GM12878 (cell line): ENCODE data around the gene CLCNKB. TPM values are rescaled to one million over a fixed set of nuclear protein-coding genes. Genes with fewer than 3 reads are reported as not detected.

Experiments used
- ATAC-seq: fragments of 200-7000 bp; cut with Tn5 transposase; 3 replicates; pipeline ENCODE4 v1.9.1; 2020; ENCODE audit warnings: mild to moderate bottlenecking, moderate library complexity
- BruUV-seq: library from RNA; stranded (reverse); fragments of 400-500 nt; replicated peaks from 2 replicates; lab custom pipeline; 2021; lab: Mats Ljungman, UMichigan
- CTCF ChIA-PET: fragments of 300-600 bp; sonication (Branson Sonifier 250); formaldehyde crosslinking; extraction: SDS; loops from one replicate; lab custom pipeline; 2021; ENCODE audit warnings: inconsistent platforms; lab: Yijun Ruan, JAX
- POLR2A ChIA-PET: fragments of 350-600 bp; formaldehyde crosslinking; extraction: SDS; loops from one replicate; lab custom pipeline; 2021; ENCODE audit warnings: inconsistent platforms; lab: Charles Lee
- RAD21 ChIA-PET: fragments of 300-600 bp; sonication (Branson Sonifier 250); formaldehyde crosslinking; loops from one replicate; lab custom pipeline; 2023; ENCODE audit warnings: antibody characterized with exemption; ENCODE audit not compliant: unreplicated experiment; lab: Charles Lee
- SMC1A ChIA-PET: fragments of 300-600 bp; sonication (Branson Sonifier 250); formaldehyde crosslinking; loops from one replicate; lab custom pipeline; 2023; ENCODE audit not compliant: unreplicated experiment, uncharacterized antibody; lab: Charles Lee
- DNase-seq: peaks from one replicate; pipeline ENCODE4 v3.0.0-alpha.2; 2011; ENCODE audit warnings: low read depth, low spot score
- FAIRE-seq: peaks from 3 replicates; lab custom pipeline; 2011; peaks lifted over from hg19 to GRCh38; lab: Jason Lieb, UNC
- H2AFZ ChIP-seq: 2 replicates; pipeline ENCODE4 v1.6.0; 2011; ENCODE audit warnings: low read depth, low read length, control low read depth; ENCODE audit not compliant: control insufficient read depth
- H3K27ac ChIP-seq: 2 replicates; pipeline ENCODE4 v1.5.1; 2011; ENCODE audit warnings: control low read depth; ENCODE audit not compliant: control insufficient read depth, insufficient read depth
- H3K27me3 ChIP-seq, 2 experiments: replicated peaks in 1 of 2; 2 replicates each; pipeline versions ENCODE4 v1.6.0 to v1.6.1; 2011; ENCODE audit warnings: low read length in 1 of 2; ENCODE audit not compliant: control insufficient read depth in 2 of 2, insufficient read depth in 2 of 2
- H3K36me3 ChIP-seq, 2 experiments: 2 replicates each; pipeline ENCODE4 v1.5.1; 2011; ENCODE audit warnings: low read length in 1 of 2; ENCODE audit not compliant: control insufficient read depth in 2 of 2, insufficient read depth in 2 of 2
- H3K4me1 ChIP-seq: 2 replicates; pipeline ENCODE4 v1.6.1; 2011; ENCODE audit warnings: mild to moderate bottlenecking, low read length, moderate library complexity, mixed read lengths; ENCODE audit not compliant: control insufficient read depth, insufficient read depth
- H3K4me2 ChIP-seq: 2 replicates; pipeline ENCODE4 v1.6.0; 2011; ENCODE audit warnings: control low read depth; ENCODE audit not compliant: control insufficient read depth, insufficient read depth
- H3K4me3 ChIP-seq: fragments of 200-600 bp; sonication (generic); 2 replicates; pipeline ENCODE4 v1.5.1; 2016
- H3K79me2 ChIP-seq: 2 replicates; pipeline ENCODE4 v1.6.0; 2011; ENCODE audit warnings: low read length; ENCODE audit not compliant: control insufficient read depth, insufficient read depth
- H3K9ac ChIP-seq: 2 replicates; pipeline ENCODE4 v1.8.0; 2011; ENCODE audit warnings: low read length, control low read depth, mixed read lengths; ENCODE audit not compliant: control insufficient read depth, insufficient read depth
- H3K9me3 ChIP-seq: replicated peaks from 3 replicates; pipeline ENCODE4 v1.5.1; 2011; ENCODE audit warnings: mild to moderate bottlenecking, low read length; ENCODE audit not compliant: control insufficient read depth, insufficient read depth
- H4K20me1 ChIP-seq: 2 replicates; pipeline ENCODE4 v1.6.0; 2011; ENCODE audit not compliant: control insufficient read depth, insufficient read depth
- ETV6 ChIP-seq, 2 experiments: fragments of 450-650 bp in 1 of 2; IDR thresholded peaks in 1 of 2; conservative IDR thresholded peaks in 1 of 2; 2 replicates each; pipeline ENCODE4 v1.6.1; 2014; ENCODE audit warnings: antibody characterized with exemption in 1 of 2, borderline replicate concordance in 1 of 2, low read depth in 1 of 2, mild to moderate bottlenecking in 1 of 2, moderate library complexity in 1 of 2
- FOXK2 ChIP-seq: fragments of 450-650 bp; IDR thresholded peaks from 2 replicates; pipeline ENCODE4 v1.6.1; 2017; ENCODE audit warnings: mild to moderate bottlenecking, moderate library complexity
- MEF2B ChIP-seq: fragments of 450-650 bp; IDR thresholded peaks from 2 replicates; pipeline ENCODE4 v1.6.1; 2018; ENCODE audit warnings: mild to moderate bottlenecking, moderate library complexity; ENCODE audit not compliant: partially characterized antibody, poor library complexity, severe bottlenecking
- NFYB ChIP-seq: IDR thresholded peaks from 2 replicates; pipeline ENCODE4 v1.6.1; 2011; ENCODE audit warnings: low read depth, mild to moderate bottlenecking, low read length, improper control_type of control experiment, moderate library complexity; ENCODE audit not compliant: insufficient read depth
- NKRF ChIP-seq: fragments of 450-650 bp; conservative IDR thresholded peaks from 2 replicates; pipeline ENCODE4 v1.6.1; 2017; ENCODE audit warnings: mild to moderate bottlenecking, moderate library complexity
- POLR2AphosphoS2 ChIP-seq: IDR thresholded peaks from 2 replicates; pipeline ENCODE4 v1.6.1; 2011; ENCODE audit warnings: low read depth, mild to moderate bottlenecking, low read length, improper control_type of control experiment, moderate library complexity
- SIX5 ChIP-seq: IDR thresholded peaks from 2 replicates; pipeline ENCODE4 v1.6.1; 2011; ENCODE audit warnings: mild to moderate bottlenecking, low read depth, low read length, moderate library complexity; ENCODE audit not compliant: severe bottlenecking
- SMAD1 ChIP-seq: fragments of 450-650 bp; IDR thresholded peaks from 2 replicates; pipeline ENCODE4 v1.6.1; 2018; ENCODE audit warnings: mild to moderate bottlenecking, low read depth; ENCODE audit not compliant: partially characterized antibody
- SRF ChIP-seq, 2 experiments: IDR thresholded peaks; 2 replicates each; pipeline ENCODE4 v1.6.1; 2011; ENCODE audit warnings: low read depth in 2 of 2, low read length in 2 of 2, mild to moderate bottlenecking in 1 of 2, moderate library complexity in 1 of 2
- YY1 ChIP-seq: IDR thresholded peaks from 2 replicates; pipeline ENCODE4 v1.6.1; 2011; ENCODE audit warnings: low read depth, mild to moderate bottlenecking, low read length
- ZBTB4 ChIP-seq: fragments of 450-650 bp; formaldehyde crosslinking; IDR thresholded peaks from 2 replicates; pipeline ENCODE4 v1.4.0; 2022; ENCODE audit warnings: mild to moderate bottlenecking, moderate library complexity
- ZNF24 ChIP-seq: fragments of 450-650 bp; IDR thresholded peaks from 2 replicates; pipeline ENCODE4 v1.6.1; 2017; ENCODE audit warnings: antibody characterized with exemption, mild to moderate bottlenecking
- WGBS: methylation state at CpG from one replicate; pipeline ENCODE4 v1.1.6; 2016; ENCODE audit warnings: low lambda C conversion rate; ENCODE audit not compliant: insufficient replicate concordance, insufficient coverage; ENCODE audit errors: missing lambda C conversion rate; 5-methylcytosine and 5-hydroxymethylcytosine counted together
- in situ Hi-C: fragments of 300-500 bp; cut with MboI; formaldehyde crosslinking; loops from 9 replicates; pipeline ENCODE4 v1.14.3; 2018; ENCODE audit warnings: mixed read lengths
- intact Hi-C: fragments of 100-400 bp; cut with micrococcal nuclease; formaldehyde crosslinking; loops from one replicate; pipeline ENCODE4 v1.14.2; 2022; ENCODE audit not compliant: unreplicated experiment
- polyA plus RNA-seq, 11 experiments: library from polyadenylated mRNA; depleted of rRNA in 4 of 11; unstranded in 6 of 11; stranded (reverse) in 5 of 11; fragments of >200 nt; fragmentation: Nextera tagmentation in 4 of 11; fragmentation: Illumina TruSeq in 1 of 11; extraction: Ambion mirVana in 4 of 11; extraction: Trizol in 1 of 11; gene quantifications; 1 replicate in 1 of 11; 2 replicates in 10 of 11; pipeline versions ENCODE4 v1.2.1 to v1.2.3, GENCODE V29; 2011 to 2016; ENCODE audit warnings: inconsistent platforms in 2 of 11, missing spikeins in 2 of 11, low read depth in 1 of 11
- total RNA-seq, 4 experiments: library from RNA; depleted of rRNA in 3 of 4; stranded (reverse); fragments of >200 nt in 3 of 4; fragmentation: Illumina TruSeq in 1 of 4; extraction: Trizol in 1 of 4; gene quantifications; 2 replicates each; pipeline versions ENCODE4 v1.2.1 to v1.2.3, GENCODE V29; 2013 to 2021

Gene CLCNKB
- total and polyA plus RNA-seq, 10 of the 15 experiments (the other 5 are each of a cell fraction or from before 2014, with no cell fraction given), result 0.05 TPM; not detected in 9

GRCh38 chr1:16085522-16085921 lies 41.9 kb downstream of the CLCNKB start:
- Histone ChIP-seq H4K20me1 (no peaks in the 10 kb centered on the region), H3K4me3 (no peak overlapping the region), H3K36me3 (no peaks in the 10 kb centered on the region), H3K4me1 (no peaks in the 10 kb centered on the region), H3K4me2 (no peak overlapping the region), H3K79me2 (no peaks in the 10 kb centered on the region), H3K27me3 (no peaks in the 10 kb centered on the region; a peak in 1 of 4 replicates), H3K27ac (no peak overlapping the region), H3K9me3 (no peaks in the 10 kb centered on the region), H3K9ac (no peak overlapping the region), H2AFZ (no peak overlapping the region)
- TF ChIP-seq POLR2AphosphoS2, result no peak
- no peak for TF ChIP-seq YY1
- TF ChIP-seq NKRF, result no peak
- no peak for TF ChIP-seq FOXK2
- TF ChIP-seq SRF (IDR thresholded peaks at IDR 0.05; ENCODE audit: low read depth in 2 of 2, low read length in 2 of 2), result no peak
- no peak for TF ChIP-seq ZBTB4 (CRISPR knock-in tag)
- TF ChIP-seq SMAD1, result no peak
- TF ChIP-seq NFYB, result no peak
- TF ChIP-seq ETV6 (conservative IDR thresholded peaks at IDR 0.05 in 1 of 2, IDR thresholded peaks at IDR 0.05 in 1 of 2; ENCODE audit: borderline replicate concordance in 1 of 2, low read depth in 1 of 2), result no peak
- TF ChIP-seq ZNF24, result no peak
- TF ChIP-seq MEF2B, result no peak
- TF ChIP-seq SIX5, result no peak
- BruUV-seq, result no TSS peak
- ChIA-PET RAD21 (interaction anchor here (9.7 kb wide), 1 partner anchor 103 kb away, joined by 223 read pairs; no protein-coding TSS in a partner anchor), CTCF (interaction anchor here (0.6 to 10.0 kb wide), 2 partner anchors 102 to 274 kb away, joined by 3 to 375 read pairs; no protein-coding TSS in a partner anchor), POLR2A (interaction anchor here (0.6 kb wide), 1 partner anchor 270 kb away, joined by 8 read pairs; no protein-coding TSS in a partner anchor), SMC1A (interaction anchor here (5.1 kb wide), 1 partner anchor 101 kb away, joined by 49 read pairs; no protein-coding TSS in a partner anchor)
- WGBS, result 18% methylated on average over 6 of the region's 6 CpGs
- intact Hi-C loops (no loop called here), in situ Hi-C loops (no loop called here)
- no peak for FAIRE-seq
- no peak for DNase-seq
- no peak for ATAC-seq
